GM12891 (cell line): ENCODE measurements around the gene GALNT9.

ENCODE experiments used
- PAX5 ChIP-seq: IDR thresholded peaks from 2 replicates; pipeline ENCODE4 v1.6.1; 2011; ENCODE audit warnings: low read length, moderate library complexity, mild to moderate bottlenecking; ENCODE audit not compliant: insufficient read depth, severe bottlenecking
- POLR2A ChIP-seq: IDR thresholded peaks from 2 replicates; pipeline ENCODE4 v1.6.1; 2011; ENCODE audit warnings: low read depth, low read length, control low read depth
- POLR2AphosphoS5 ChIP-seq: IDR thresholded peaks from 2 replicates; pipeline ENCODE4 v1.6.1; 2011; ENCODE audit warnings: low read depth, low read length, control low read depth
- POU2F2 ChIP-seq: IDR thresholded peaks from 2 replicates; pipeline ENCODE4 v1.6.1; 2011; ENCODE audit warnings: low read depth, mild to moderate bottlenecking, control low read depth, low read length, moderate library complexity
- SPI1 ChIP-seq: IDR thresholded peaks from 2 replicates; pipeline ENCODE4 v1.6.1; 2011; ENCODE audit warnings: low read depth, low read length, control low read depth

DNA sequence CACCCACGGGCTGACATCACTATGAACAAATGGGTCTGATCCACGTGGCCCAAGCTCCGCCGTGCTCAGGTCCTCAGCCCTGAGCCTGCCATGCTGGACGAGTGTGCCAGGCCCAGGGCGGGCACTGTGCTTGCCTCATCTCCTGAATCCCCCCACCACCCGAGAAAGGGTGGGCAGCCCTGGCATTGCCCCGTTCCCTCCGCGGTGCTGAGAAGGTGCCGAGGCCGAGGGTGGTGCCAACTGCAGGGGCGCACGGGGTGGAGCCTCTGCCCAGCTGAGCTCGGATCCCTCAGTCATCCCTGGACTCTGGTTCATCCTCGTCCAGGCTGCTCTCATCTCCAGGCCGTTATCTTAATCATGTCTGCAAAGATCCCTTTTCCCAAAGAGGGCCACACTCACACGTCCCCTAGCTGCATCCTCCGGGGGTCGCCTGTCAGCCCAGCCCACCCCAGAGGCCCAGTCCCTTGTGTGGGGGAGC lies 124.6 kb downstream of the GALNT9 start:
- TF ChIP-seq POLR2A (no peak), POLR2AphosphoS5 (no peak), POU2F2 (no peak), SPI1 (no peak), PAX5 (no peak)
